OCI-LY7 (cell line): Measurements from ENCODE around the gene RPRD1B. TPM values are rescaled to one million over a fixed set of nuclear protein-coding genes. Genes with fewer than 3 reads are reported as not detected.

Source experiments
- BruUV-seq: library from RNA; stranded (reverse); fragments of 400-500 nt; replicated peaks from 2 replicates; lab custom pipeline; 2021; lab: Mats Ljungman, UMichigan
- CTCF ChIA-PET: fragments of 300-600 bp; sonication (Branson Sonifier 250); formaldehyde crosslinking; loops from one replicate; lab custom pipeline; 2022; ENCODE audit warnings: antibody characterized with exemption; ENCODE audit not compliant: unreplicated experiment; lab: Charles Lee
- POLR2A ChIA-PET: fragments of 300-600 bp; sonication (Branson Sonifier 250); formaldehyde crosslinking; loops from one replicate; lab custom pipeline; 2022; ENCODE audit warnings: antibody characterized with exemption; lab: Charles Lee
- DNase-seq: peaks from one replicate; pipeline ENCODE4 v3.0.0-alpha.2; 2015; ENCODE audit warnings: low spot score
- H2AFZ ChIP-seq: fragments of 200-600 bp; sonication (generic), shearing (Covaris generic); 2 replicates; pipeline ENCODE4 v1.6.1; 2014; ENCODE audit warnings: mild to moderate bottlenecking, antibody characterized with exemption, low read length, moderate library complexity
- H3K27ac ChIP-seq: fragments of 200-600 bp; sonication (generic); 2 replicates; pipeline ENCODE4 v1.5.1; 2014; ENCODE audit warnings: mixed run types, low read depth, mild to moderate bottlenecking, moderate library complexity, low read length, inconsistent platforms; ENCODE audit not compliant: poor library complexity, severe bottlenecking
- H3K36me3 ChIP-seq: fragments of 200-600 bp; sonication (generic); 2 replicates; pipeline ENCODE4 v1.6.1; 2014; ENCODE audit warnings: mild to moderate bottlenecking, antibody characterized with exemption, low read length, moderate library complexity, mixed read lengths; ENCODE audit not compliant: insufficient read depth
- H3K4me1 ChIP-seq: fragments of 200-600 bp; sonication (generic); 2 replicates; pipeline ENCODE4 v1.5.1; 2014; ENCODE audit warnings: mild to moderate bottlenecking, low read length; ENCODE audit not compliant: insufficient read depth, poor library complexity, severe bottlenecking
- H3K4me2 ChIP-seq: fragments of 200-600 bp; sonication (generic); 2 replicates; pipeline ENCODE4 v1.6.1; 2014; ENCODE audit warnings: mild to moderate bottlenecking, low read length
- H3K4me3 ChIP-seq: fragments of 200-600 bp; sonication (generic); 2 replicates; pipeline ENCODE4 v1.5.1; 2014; ENCODE audit warnings: mild to moderate bottlenecking, low read depth, low read length; ENCODE audit not compliant: poor library complexity, severe bottlenecking
- H3K79me2 ChIP-seq: fragments of 200-600 bp; sonication (generic); 2 replicates; pipeline ENCODE4 v1.6.1; 2016; ENCODE audit warnings: low read depth, mild to moderate bottlenecking, low read length, moderate library complexity, mixed read lengths; ENCODE audit not compliant: insufficient read depth
- H3K9me2 ChIP-seq: fragments of 200-600 bp; sonication (generic); 2 replicates; pipeline ENCODE4 v1.6.1; 2016; ENCODE audit warnings: mild to moderate bottlenecking, low read length, mixed read lengths; ENCODE audit not compliant: insufficient read depth
- H3K9me3 ChIP-seq: fragments of 200-600 bp; sonication (generic); 2 replicates; pipeline ENCODE4 v1.6.1; 2014; ENCODE audit warnings: mild to moderate bottlenecking, mixed run types, low read length, mixed read lengths
- H4K20me1 ChIP-seq: fragments of 200-600 bp; sonication (generic); 2 replicates; pipeline ENCODE4 v1.6.1; 2014; ENCODE audit warnings: mild to moderate bottlenecking, antibody characterized with exemption, low read length, moderate library complexity, mixed read lengths; ENCODE audit not compliant: insufficient read depth
- EZH2phosphoT487 ChIP-seq: fragments of 200-600 bp; sonication (generic); IDR thresholded peaks from 2 replicates; pipeline ENCODE4 v1.6.1; 2018; ENCODE audit warnings: low read depth, borderline replicate concordance, mild to moderate bottlenecking, mixed run types, antibody characterized with exemption, low read length, moderate library complexity, mixed read lengths
- intact Hi-C: fragments of 100-400 bp; cut with micrococcal nuclease; formaldehyde crosslinking; loops from one replicate; pipeline ENCODE4 v1.10.0; 2022; ENCODE audit not compliant: unreplicated experiment
- total RNA-seq, 2 experiments: library from RNA; depleted of rRNA in 1 of 2; stranded (reverse); fragments of >200 nt in 1 of 2; shearing (Covaris generic) in 1 of 2; gene quantifications; 2 replicates each; pipeline ENCODE4 v1.2.3, GENCODE V29; 2014 to 2022
- TF ChIP-seq, protein P1 (sequence below): fragments of 200-600 bp; sonication (generic); conservative IDR thresholded peaks from 2 replicates; pipeline ENCODE4 v1.5.1; 2014; ENCODE audit warnings: mild to moderate bottlenecking, antibody characterized with exemption, low read length, moderate library complexity, mixed read lengths

The RPRD1B gene
- total RNA-seq, 2 experiments from 2014 or later = 45.6 to 67.9 TPM

DNA sequence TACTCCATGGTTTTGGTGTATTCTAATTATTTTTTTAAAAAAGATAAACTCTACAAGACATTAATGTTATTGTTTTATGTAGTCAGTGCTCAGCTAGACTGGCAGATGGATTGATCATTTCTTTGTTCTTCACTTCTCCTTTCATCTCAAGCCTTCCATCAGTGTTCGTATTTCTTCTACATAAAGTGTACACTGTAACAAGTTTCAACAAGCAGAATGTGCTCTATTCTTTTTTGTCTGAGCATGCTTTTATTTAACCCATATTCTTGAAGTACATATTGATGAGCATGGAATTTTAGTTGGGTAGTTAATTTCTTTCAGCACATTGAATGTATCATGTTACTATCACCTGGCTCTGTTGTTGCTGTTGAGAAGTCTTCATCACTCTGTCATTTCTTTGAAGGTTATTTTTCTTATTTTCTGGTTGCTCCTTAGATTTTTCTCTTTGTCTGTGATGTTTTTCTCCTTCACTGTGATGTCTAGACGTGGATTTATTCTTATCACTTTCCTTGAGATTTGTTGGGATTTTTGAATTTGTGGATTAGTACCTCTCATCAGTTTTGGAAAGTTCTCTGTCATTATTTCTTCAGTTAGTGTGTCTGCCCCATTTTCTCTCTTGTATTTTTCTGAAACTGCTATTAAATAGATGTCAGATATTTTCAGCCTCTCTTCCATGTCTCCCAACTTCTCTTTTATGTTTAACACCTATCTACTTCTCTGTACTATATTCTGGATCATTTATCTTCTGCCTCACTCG, 83.0 kb downstream of the RPRD1B start:
- no peak overlapping the region for H3K4me3 ChIP-seq
- intact Hi-C loops = no loop called here
- no peak overlapping the region for H2AFZ ChIP-seq
- no peaks in the 10 kb centered on the region for H3K79me2 ChIP-seq
- DNase-seq = no peak
- H3K27ac ChIP-seq = no peak overlapping the region
- BruUV-seq = no TSS peak
- no peaks in the 10 kb centered on the region for H3K36me3 ChIP-seq
- no peaks in the 10 kb centered on the region for H3K9me2 ChIP-seq
- ChIA-PET POLR2A (no interaction called here), CTCF (no interaction called here)
- H3K4me2 ChIP-seq = no peak overlapping the region
- H4K20me1 ChIP-seq = no peaks in the 10 kb centered on the region
- no peak for TF ChIP-seq EZH2phosphoT487
- TF ChIP-seq, protein P1, sequence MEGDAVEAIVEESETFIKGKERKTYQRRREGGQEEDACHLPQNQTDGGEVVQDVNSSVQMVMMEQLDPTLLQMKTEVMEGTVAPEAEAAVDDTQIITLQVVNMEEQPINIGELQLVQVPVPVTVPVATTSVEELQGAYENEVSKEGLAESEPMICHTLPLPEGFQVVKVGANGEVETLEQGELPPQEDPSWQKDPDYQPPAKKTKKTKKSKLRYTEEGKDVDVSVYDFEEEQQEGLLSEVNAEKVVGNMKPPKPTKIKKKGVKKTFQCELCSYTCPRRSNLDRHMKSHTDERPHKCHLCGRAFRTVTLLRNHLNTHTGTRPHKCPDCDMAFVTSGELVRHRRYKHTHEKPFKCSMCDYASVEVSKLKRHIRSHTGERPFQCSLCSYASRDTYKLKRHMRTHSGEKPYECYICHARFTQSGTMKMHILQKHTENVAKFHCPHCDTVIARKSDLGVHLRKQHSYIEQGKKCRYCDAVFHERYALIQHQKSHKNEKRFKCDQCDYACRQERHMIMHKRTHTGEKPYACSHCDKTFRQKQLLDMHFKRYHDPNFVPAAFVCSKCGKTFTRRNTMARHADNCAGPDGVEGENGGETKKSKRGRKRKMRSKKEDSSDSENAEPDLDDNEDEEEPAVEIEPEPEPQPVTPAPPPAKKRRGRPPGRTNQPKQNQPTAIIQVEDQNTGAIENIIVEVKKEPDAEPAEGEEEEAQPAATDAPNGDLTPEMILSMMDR = no peak
- no peaks in the 10 kb centered on the region for H3K4me1 ChIP-seq
- H3K9me3 ChIP-seq = no peaks in the 10 kb centered on the region

DNA sequence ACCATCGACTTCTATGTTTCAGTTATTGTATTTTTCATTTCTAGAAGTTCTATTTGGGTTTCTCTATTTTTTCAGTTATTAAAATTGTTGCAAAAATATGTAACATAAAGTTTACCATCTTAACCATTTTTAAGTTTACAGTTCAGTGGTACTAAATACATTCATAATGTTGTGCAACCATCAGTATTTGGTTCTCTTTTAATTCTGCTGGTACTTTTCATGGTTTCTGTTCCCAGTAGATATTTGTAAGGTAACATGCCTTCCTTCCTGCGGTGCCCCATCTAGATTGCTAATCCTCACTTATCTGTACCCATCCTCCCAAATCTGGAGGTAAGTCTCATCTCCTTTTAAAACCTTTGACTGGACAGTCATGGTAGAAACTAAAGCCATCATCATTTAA, 83.7 kb downstream of the RPRD1B start:
- Histone ChIP-seq H4K20me1 (no peaks in the 10 kb centered on the region), H3K9me2 (no peaks in the 10 kb centered on the region), H3K36me3 (no peaks in the 10 kb centered on the region), H3K4me1 (no peaks in the 10 kb centered on the region), H3K27ac (no peak overlapping the region), H2AFZ (no peak overlapping the region), H3K9me3 (no peaks in the 10 kb centered on the region), H3K79me2 (no peaks in the 10 kb centered on the region), H3K4me2 (no peak overlapping the region), H3K4me3 (no peak overlapping the region)
- ChIA-PET CTCF (no interaction called here), POLR2A (no interaction called here)
- BruUV-seq = no TSS peak
- intact Hi-C loops = no loop called here
- DNase-seq = no peak
- TF ChIP-seq EZH2phosphoT487 = no peak

DNA sequence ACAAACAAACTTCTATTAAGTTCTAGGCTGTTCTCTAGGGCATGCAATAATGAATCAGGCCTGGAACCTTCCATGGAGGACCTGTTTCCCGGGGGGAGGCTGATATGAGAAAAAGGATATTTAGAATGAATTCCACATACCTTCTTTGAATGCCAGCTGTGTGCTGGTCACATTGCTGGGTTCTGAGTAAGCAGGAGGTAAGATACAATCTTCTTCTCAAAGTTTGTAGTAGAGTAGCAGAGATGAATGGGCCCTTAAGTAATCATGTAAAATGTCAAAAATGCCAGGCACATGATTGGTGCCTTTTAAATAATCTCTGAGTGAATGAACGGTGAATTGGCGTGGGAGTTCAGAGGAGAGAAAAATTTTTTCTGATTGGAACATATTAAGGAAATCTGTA, 84.1 kb downstream of the RPRD1B start:
- H3K4me2 ChIP-seq = no peak overlapping the region

More for the DNA sequence above, 84.1 kb downstream of the RPRD1B start:
- TF ChIP-seq EZH2phosphoT487 = no peak
- TF ChIP-seq, protein P1 = no peak
- ChIA-PET POLR2A (no interaction called here), CTCF (no interaction called here)
- no TSS peak for BruUV-seq
- Histone ChIP-seq H3K4me3 (no peak overlapping the region), H2AFZ (no peak overlapping the region), H3K27ac (no peak overlapping the region), H3K36me3 (no peaks in the 10 kb centered on the region), H3K9me2 (no peaks in the 10 kb centered on the region), H4K20me1 (no peaks in the 10 kb centered on the region), H3K4me1 (no peaks in the 10 kb centered on the region), H3K79me2 (no peaks in the 10 kb centered on the region), H3K9me3 (no peaks in the 10 kb centered on the region)
- intact Hi-C loops = no loop called here
- DNase-seq = no peak
